GM18517 (cell line): ENCODE results near the gene EVX2.

Experiments
- ATAC-seq: cut with Tn5 transposase; IDR thresholded peaks from one replicate; pipeline ENCODE4 v1.9.1; 2021; ENCODE audit warnings: mild to moderate bottlenecking, moderate library complexity; ENCODE audit not compliant: unreplicated experiment

EVX2 gene

DNA sequence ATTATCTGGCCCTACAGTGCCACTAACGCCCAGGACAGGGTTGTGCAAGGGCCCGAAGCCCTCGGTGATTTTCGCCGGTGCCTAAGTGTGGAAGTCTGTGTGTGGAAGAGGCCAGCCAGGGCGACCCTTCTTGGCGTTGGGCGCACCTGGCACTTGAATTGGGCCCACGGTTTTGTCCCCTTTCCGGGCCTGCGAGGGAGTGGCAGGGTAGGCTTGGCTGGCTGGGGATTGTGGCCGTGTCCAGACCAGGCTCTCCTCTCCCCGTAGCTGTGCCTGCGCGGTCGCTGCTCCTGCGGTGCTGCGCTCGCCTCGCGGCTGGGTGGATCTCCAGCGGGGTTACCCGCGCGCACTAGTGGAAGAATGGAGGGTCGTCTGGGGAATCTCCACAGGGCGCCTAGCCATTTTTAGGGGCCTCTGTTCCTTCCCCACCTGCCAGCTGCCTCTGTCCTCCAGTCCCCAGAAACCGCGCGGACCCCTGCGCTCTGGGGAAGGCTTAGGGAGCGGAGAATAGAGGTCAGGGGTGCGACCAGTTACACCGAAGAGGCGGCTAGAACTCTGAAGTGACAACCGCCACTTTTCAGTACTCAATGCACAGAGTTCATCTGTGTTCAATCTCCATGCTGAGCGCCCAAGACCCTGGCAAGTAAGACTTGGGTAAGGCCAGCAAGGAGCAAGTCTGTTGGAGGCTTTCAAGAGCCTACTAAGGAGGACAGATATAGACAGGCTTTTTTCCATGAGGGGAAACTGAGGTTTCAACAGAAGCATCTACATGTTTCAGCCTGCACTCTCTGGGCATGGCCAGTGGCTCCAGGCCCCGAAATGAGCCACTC lies 16.0 kb downstream of the EVX2 start:
- no peak for ATAC-seq

DNA sequence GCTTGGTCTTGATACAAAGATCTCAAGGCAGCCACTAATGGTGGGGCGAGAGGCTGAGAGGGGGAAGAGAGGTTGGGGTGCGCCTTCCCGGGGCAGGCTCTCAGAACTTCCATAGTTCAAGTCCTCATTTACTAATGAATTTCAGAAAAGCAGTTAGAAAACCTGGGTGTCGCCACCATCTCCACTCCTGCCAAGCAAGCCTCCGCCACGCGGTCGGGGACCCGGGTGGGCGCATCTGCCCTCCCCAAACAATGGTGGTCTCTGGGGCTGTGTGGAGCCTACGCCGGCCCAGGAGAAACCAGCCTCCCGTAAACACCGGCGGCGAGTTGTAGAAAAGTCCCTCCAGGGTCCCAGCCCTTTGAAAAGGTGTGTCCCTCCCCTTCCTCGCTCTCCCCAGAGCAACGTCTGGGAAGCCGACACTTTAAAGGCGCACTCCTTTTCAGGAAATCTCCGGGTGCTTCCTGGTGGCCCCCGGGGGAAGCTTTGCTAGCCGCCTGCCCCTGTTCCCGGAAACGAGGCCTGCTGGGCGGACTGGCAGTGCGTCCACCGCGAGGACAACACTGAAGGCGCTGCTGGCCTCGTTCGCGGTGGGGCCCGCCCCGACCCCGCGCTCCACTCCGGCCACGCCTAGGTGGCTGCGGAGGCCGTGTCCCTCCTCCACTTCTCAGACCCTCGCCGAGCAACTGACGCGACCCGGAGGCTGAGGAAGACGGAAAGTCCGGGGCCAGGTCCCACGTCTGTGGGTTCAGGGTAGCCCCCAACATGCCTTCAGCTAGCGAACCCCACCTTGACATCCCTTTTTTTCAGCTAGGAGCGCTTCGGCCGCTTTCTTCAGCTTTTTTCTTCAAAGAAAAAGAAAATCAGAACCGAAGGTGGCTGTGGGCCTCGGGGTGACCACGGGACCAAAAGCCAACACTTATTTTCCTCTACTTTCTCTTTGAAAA lies 16.8 kb downstream of the EVX2 start:
- no peak for ATAC-seq

DNA sequence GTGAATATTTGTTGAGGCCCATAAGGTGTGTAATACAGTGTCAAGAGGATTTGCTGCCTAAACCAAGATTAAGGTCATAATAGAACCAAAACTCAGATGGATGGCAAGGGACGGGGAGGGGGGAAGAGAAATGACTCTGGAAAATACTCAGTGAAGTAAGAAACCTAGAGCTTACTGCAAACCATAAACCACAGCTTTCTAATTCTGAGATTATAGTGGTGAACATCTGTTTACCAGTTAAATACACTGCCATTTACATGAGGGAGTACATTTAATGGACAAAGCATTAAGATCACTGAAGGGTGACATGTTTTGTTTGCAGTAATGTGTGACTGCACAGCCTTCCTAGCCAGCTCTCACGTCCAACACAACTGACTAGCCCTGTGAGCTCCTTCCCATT lies 19.8 kb downstream of the EVX2 start:
- no peak for ATAC-seq

DNA sequence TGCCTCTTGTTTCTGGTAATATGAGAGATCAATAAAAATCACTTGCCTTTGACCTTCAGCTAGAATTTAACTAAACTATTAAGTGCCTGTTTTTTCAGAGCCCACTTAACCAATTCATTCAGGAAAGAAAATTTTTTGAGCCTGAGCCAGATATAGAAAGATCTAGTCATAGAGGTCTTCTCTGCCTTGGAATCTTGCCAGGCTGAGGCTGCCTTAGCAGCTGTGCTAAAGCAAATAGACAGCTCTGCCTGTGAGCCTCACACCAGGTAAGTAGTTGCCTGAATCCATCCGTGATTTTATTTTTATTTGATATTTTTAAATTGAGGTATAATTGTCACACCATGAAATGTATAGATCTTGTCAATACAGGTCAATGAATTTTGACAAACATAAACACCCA lies 27.4 kb downstream of the EVX2 start:
- no peak for ATAC-seq

DNA sequence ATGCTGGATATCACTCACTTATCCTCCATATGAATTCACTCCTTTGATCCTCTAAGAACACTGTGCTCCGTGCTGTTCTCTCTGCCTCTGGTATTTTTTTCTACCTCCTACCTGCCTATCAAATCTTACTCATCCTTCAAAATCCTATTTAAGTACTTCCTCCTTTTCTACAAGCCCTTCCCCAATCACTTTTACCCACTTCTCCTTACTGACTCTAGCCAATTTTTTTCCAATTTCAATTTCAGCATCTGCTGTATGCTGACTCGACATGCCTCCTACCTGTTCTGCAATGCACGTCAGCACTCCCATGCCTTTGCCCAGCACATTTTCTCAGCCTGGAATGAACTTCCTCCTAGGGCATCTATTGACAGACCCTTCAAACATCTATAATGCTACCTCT lies 44.4 kb downstream of the EVX2 start:
- ATAC-seq: no peak

DNA sequence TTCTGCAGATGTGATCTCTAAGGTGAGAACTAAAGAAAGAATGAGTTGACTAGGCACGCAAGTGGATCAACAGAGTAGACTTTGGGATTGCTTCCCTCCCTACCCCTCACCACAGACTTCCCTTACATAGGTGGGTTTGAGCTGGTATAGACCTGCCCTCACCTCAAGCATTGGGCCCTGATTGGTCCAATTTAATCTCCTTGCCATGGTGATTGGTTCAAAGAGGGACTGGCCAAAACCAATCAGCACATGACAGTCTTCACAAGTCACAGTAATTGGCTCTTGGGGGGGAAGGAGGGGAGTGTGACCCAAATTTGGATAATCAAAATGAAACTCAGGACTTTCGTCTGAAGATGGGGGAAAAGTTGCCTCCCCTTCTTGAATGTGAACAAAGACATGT lies 45.1 kb downstream of the EVX2 start:
- no peak for ATAC-seq

DNA sequence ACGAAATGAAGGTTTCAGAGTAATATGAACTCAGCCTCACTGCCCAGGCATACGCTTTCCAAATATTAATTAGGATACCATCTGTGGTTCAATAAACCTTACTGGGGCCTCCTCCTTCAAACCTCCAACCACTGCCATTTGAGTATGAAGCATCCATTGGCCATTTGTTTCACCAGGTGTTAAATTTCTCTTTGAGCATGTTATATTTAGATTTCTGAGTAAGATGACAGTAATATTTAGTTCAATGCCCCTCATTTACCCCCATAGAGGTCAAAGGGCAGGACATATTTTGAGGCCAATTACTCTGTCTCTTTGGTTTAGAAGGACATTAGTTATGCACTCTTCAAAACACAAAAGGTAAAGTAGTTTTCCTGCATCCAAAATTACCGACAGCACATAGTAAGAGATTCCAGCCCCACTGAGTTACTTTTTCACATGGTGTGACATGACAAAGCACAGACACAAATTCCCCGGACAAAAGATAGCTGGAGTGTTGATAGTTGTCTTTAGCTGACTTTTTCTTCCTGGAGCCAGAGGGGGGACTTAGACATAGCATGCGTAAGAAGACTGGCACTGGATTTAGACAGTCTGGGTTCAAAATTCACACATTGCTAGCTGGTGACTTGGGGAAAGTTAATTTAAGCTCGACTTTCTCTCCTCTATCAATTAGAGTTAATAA lies 48.6 kb downstream of the EVX2 start:
- ATAC-seq: no peak

DNA sequence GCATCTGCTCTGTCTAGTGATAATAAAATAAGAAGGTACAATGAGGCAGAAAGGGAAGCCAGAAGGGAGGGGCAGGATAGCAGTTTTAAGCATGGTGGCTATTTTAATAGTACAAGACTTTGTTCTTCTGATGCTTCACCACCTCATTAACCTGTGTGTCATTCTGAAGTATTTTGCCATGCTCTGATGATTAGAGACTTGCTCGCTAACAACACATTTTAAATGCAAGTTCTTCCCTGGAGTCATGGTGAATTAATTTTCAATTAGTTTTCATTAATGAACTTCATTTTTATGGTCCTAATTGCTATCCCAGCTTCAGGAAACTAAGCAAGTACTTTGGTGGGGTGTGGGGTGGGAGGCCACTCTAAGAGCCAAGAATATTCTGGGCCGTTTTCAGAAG lies 56.0 kb downstream of the EVX2 start:
- ATAC-seq: no peak
